Activated CD4-positive, CD25-positive, alpha-beta regulatory T cell treated with anti-CD3 and anti-CD28 coated beads, Interleukin-2, amount 50 U/mL, for 24 hours (primary cell): ENCODE measurements around the gene ZNF644.
"Not testable (repeated sequence)": the region's sequence is repeated elsewhere in the genome, so short reads cannot be mapped to it uniquely, and the experiment has no call there.

Experiments used
- ATAC-seq, 2 donors: fragments of 150-1000 bp; cut with Tn5 transposase; one replicate each; pipeline ENCODE4 v1.10.0; 2021; ENCODE audit warnings: mild to moderate bottlenecking in 1 of 2, moderate library complexity in 1 of 2

The ZNF644 gene

GRCh38 chr1:90925928-90926869 lies 95.6 kb downstream of the ZNF644 start:
- ATAC-seq = peak; percentile 58 to 69

- ATAC-seq = no peak
Measured at GRCh38 chr1:90924982-90925381, 96.9 kb downstream of the ZNF644 start.

GRCh38 chr1:90922996-90923395 lies 98.8 kb downstream of the ZNF644 start:
- ATAC-seq = no peak

DNA sequence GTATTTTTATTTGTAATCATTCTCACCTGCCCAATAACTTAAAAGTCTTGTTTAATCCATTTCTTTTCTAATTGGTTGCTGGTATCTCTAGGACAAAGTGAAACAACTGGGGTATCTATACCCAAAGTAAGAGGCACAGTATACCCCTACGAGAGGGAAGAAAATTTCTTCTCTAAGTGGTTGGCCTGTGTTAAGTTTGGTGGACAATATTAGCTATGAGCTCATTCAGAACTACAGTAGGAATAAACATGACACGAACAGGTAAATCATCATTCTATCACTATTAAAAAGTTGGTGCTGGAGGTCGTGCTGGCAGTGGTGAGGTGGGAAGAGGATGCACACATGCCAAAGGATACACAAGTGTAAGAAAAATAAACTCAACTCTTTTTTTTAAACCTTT lies 99.6 kb downstream of the ZNF644 start:
- ATAC-seq = no peak

DNA sequence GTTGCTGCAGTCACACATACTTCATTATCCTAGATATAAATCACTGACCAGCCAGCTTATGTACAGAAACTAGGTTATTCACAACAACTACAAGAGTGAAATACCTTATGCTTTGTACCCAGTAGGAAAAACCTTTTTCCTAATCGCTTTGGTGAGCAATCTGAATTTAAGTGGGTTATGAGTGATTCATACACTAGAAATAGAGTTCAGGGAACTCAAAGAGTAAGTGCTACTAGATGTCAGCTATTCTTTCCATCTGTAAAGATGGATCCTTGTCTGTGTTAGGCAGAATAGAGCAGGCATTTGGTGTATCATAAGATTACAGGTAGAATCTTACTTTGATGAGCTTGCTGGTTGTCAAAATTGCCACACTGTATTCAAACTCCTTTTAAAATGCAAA lies 101.9 kb downstream of the ZNF644 start:
- ATAC-seq = peak; percentile 46 to 68

GRCh38 chr1:90919190-90919719 lies 102.6 kb downstream of the ZNF644 start:
- ATAC-seq = no peak

DNA sequence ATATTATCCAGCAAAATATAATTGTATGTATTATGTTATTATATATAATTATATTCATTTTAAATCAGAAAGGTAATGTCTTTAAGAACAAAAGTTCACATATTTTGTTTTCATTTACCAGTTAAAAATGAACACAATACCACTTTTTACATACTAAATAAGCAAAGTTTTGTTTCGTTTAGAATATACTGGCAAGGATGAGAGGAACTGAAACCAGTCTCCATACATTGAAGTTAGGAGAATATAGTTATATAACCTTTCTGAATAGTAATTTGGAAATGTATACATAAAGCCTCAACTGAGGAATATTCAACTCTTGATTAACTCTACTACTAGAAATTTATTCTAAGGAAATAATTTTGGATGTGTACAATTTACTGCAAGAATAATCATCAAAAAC lies 110.5 kb downstream of the ZNF644 start:
- ATAC-seq = no peak

- no peak for ATAC-seq
Measured at GRCh38 chr1:90902672-90903071, 119.2 kb downstream of the ZNF644 start.

DNA sequence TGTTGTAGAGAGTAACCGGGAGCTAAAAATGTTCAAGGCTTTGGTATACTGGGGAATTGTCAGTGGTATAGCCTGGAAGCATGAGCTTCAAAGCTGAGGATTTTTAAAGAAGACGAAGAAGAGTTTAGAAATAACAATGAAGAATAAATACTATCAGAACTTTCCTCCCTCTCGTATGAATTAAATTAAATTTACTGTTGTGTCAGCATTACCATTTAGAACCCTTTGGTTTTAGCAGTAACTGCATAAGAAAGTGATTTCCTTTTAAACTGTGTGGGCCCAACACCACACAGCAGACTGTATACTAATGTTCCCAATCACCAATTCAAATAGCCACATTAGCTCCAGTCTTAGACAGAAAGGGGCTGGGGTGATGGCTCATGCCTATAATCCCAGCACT lies 122.6 kb downstream of the ZNF644 start:
- ATAC-seq = no peak

- not testable (repeated sequence) for ATAC-seq
Measured at GRCh38 chr1:90893679-90894078, 128.2 kb downstream of the ZNF644 start.

- not testable (repeated sequence) for ATAC-seq
Measured at GRCh38 chr1:90892884-90893283, 129.0 kb downstream of the ZNF644 start.

DNA sequence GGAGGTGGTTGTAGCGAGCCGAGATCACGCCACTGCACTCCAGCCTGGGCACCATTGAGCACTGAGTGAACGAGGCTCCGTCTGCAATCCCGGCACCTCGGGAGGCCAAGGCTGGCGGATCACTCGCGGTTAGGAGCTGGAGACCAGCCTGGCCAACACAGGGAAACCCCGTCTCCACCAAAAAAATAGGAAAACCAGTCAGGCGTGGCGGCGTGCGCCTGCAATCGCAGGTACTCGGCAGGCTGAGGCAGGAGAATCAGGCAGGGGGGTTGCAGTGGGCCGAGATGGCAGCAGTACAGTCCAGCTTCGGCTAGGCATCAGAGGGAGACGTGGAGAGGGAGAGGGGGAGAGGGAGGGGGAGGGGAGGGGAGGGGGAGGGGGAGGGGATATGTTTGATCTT lies 129.6 kb downstream of the ZNF644 start:
- not testable (repeated sequence) for ATAC-seq

DNA sequence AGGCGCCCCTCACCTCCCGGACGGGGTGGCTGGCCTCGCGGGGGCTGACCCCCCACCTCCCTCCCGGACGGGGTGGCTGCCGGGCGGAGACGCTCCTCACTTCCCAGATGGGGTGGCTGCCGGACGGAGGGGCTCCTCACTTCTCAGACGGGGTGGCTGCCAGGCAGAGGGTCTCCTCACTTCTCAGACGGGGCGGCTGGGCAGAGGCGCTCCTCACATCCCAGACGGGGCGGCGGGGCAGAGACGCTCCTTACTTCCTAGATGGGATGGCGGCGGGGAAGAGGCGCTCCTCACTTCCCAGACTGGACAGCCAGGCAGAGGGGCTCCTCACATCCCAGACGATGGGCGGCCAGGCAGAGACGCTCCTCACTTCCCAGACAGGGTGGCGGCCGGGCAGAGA lies 130.1 kb downstream of the ZNF644 start:
- not testable (repeated sequence) for ATAC-seq

- ATAC-seq = no peak
Measured at GRCh38 chr1:90882221-90882620, 139.6 kb downstream of the ZNF644 start.

DNA sequence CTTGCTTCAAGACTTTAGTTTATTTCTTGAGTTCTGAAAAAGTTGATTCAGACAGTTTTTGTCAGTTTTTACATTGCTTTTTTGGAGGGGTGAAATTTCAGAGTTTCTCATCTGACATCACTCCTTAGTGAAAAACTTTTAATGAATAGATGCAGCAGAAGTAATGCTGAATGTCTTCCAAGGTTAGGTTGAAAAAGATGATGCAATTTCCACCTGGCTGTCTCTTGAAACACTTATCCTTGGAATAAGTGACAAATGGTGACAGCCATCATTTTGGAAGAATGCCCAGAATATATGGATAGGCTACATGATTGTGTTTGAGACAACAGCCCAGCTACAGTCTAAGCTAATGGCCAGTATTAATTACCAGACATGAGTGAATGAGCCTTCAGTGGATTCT lies 140.8 kb downstream of the ZNF644 start:
- no peak for ATAC-seq

DNA sequence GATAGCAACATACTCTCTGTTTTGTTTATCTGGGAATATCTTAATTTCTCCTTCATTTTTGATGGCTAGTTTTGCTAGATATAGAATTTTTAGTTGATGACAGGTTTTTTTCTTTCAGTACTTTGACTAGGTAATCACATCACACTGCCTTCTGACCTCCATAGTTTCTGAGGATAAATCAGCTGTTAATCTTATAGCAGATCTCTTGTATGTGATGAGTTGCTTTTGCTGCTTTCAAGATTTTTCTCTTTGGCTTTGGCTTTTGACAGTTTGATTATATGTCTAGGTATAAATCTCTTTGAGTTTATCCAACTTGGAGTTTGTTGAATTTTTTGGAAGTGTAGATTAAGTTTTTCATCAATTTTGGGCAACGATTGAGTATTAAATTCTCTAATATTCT lies 142.6 kb downstream of the ZNF644 start:
- no peak for ATAC-seq

DNA sequence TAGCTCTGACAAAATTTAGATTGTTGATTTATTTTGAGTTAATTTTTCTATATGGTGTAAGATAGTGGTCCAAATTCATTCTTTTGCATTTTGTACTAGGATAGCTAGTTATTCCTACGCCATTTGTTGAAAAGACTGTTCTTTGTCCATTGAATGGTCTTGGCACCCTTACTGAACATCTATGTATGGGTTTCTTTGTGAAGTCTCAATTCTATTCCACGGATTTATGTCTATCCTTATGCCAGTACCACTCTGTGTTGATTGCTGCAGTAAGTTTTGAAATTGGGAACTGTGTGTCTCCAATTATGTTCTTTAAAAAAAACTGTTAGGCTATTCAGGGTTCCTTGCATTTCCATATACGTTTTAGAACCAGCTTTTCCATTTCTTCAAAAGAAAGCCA lies 145.7 kb downstream of the ZNF644 start:
- ATAC-seq = no peak
